ENCODE measurements around the gene SLIT1.

Gene SLIT1

GRCh38 chr10:97003804-97004201, 182.0 kb downstream of the SLIT1 start:
- no peaks in the 10 kb centered on the region for H3K36me3 ChIP-seq (ENCODE audit: control insufficient read depth, insufficient read depth, low read length)
- no peaks in the 10 kb centered on the region for H3K27me3 ChIP-seq (ENCODE audit: control insufficient read depth, insufficient read depth, low read length)
- H3K9me3 ChIP-seq (ENCODE audit: control insufficient read depth, insufficient read depth, low read length) = no peaks in the 10 kb centered on the region
- no CpG with 5 or more reads among the region's 8 CpGs for WGBS (ENCODE audit: insufficient coverage, insufficient read length)
- DNase-seq (ENCODE audit: low read depth, low spot score) = no peak
- H3K27ac ChIP-seq (ENCODE audit: low read length) = no peak overlapping the region
- H3K4me3 ChIP-seq (ENCODE audit: low read length) = no peak overlapping the region
- H3K4me1 ChIP-seq (ENCODE audit: control insufficient read depth, insufficient read depth, low read length) = no peaks in the 10 kb centered on the region; the same call in 1 of the 2 replicates

GRCh38 chr10:97003151-97003803, 182.5 kb downstream of the SLIT1 start:
- Histone ChIP-seq H3K9me3 (ENCODE audit: control insufficient read depth, insufficient read depth, low read length) (no peaks in the 10 kb centered on the region), H3K4me3 (ENCODE audit: low read length) (no peak overlapping the region), H3K4me1 (ENCODE audit: control insufficient read depth, insufficient read depth, low read length) (no peaks in the 10 kb centered on the region; the same call in 1 of the 2 replicates), H3K36me3 (ENCODE audit: control insufficient read depth, insufficient read depth, low read length) (no peaks in the 10 kb centered on the region), H3K27ac (ENCODE audit: low read length) (no peak overlapping the region), H3K27me3 (ENCODE audit: control insufficient read depth, insufficient read depth, low read length) (no peaks in the 10 kb centered on the region)
- no CpG with 5 or more reads among the region's 13 CpGs for WGBS (ENCODE audit: insufficient coverage, insufficient read length)
- no peak for DNase-seq (ENCODE audit: low read depth, low spot score)

GRCh38 chr10:97002670-97003069, 183.1 kb downstream of the SLIT1 start:
- no peaks in the 10 kb centered on the region for H3K27me3 ChIP-seq (ENCODE audit: control insufficient read depth, insufficient read depth, low read length)
- no peak overlapping the region for H3K27ac ChIP-seq (ENCODE audit: low read length)
- H3K4me3 ChIP-seq (ENCODE audit: low read length) = no peak overlapping the region
- no peaks in the 10 kb centered on the region for H3K9me3 ChIP-seq (ENCODE audit: control insufficient read depth, insufficient read depth, low read length)
- no peaks in the 10 kb centered on the region; the same call in 1 of the 2 replicates for H3K4me1 ChIP-seq (ENCODE audit: control insufficient read depth, insufficient read depth, low read length)
- WGBS (ENCODE audit: insufficient coverage, insufficient read length) = no CpG with 5 or more reads among the region's 16 CpGs
- no peaks in the 10 kb centered on the region for H3K36me3 ChIP-seq (ENCODE audit: control insufficient read depth, insufficient read depth, low read length)
- no peak for DNase-seq (ENCODE audit: low read depth, low spot score)

- Histone ChIP-seq H3K27ac (ENCODE audit: low read length) (no peak overlapping the region), H3K27me3 (ENCODE audit: control insufficient read depth, insufficient read depth, low read length) (no peaks in the 10 kb centered on the region), H3K36me3 (ENCODE audit: control insufficient read depth, insufficient read depth, low read length) (no peaks in the 10 kb centered on the region), H3K4me1 (ENCODE audit: control insufficient read depth, insufficient read depth, low read length) (no peaks in the 10 kb centered on the region; the same call in 1 of the 2 replicates), H3K9me3 (ENCODE audit: control insufficient read depth, insufficient read depth, low read length) (no peaks in the 10 kb centered on the region), H3K4me3 (ENCODE audit: low read length) (no peak overlapping the region)
- no CpG with 5 or more reads among the region's 17 CpGs for WGBS (ENCODE audit: insufficient coverage, insufficient read length)
- no peak for DNase-seq (ENCODE audit: low read depth, low spot score)
These were observed 184.4 kb downstream of the SLIT1 start for GRCh38 chr10:97001183-97001991.

GRCh38 chr10:97000487-97001182, 185.1 kb downstream of the SLIT1 start:
- no peak overlapping the region for H3K27ac ChIP-seq (ENCODE audit: low read length)
- H3K9me3 ChIP-seq (ENCODE audit: control insufficient read depth, insufficient read depth, low read length) = no peaks in the 10 kb centered on the region
- no peaks in the 10 kb centered on the region for H3K36me3 ChIP-seq (ENCODE audit: control insufficient read depth, insufficient read depth, low read length)
- no peak overlapping the region for H3K4me3 ChIP-seq (ENCODE audit: low read length)
- DNase-seq (ENCODE audit: low read depth, low spot score) = no peak
- no peaks in the 10 kb centered on the region for H3K27me3 ChIP-seq (ENCODE audit: control insufficient read depth, insufficient read depth, low read length)
- no peaks in the 10 kb centered on the region; the same call in 1 of the 2 replicates for H3K4me1 ChIP-seq (ENCODE audit: control insufficient read depth, insufficient read depth, low read length)
- WGBS (ENCODE audit: insufficient coverage, insufficient read length) = no CpG with 5 or more reads among the region's 25 CpGs

- H3K27ac ChIP-seq (ENCODE audit: low read length) = no peak overlapping the region
- no peak overlapping the region for H3K4me3 ChIP-seq (ENCODE audit: low read length)
- no peaks in the 10 kb centered on the region for H3K27me3 ChIP-seq (ENCODE audit: control insufficient read depth, insufficient read depth, low read length)
- no peak for DNase-seq (ENCODE audit: low read depth, low spot score)
- no peaks in the 10 kb centered on the region for H3K36me3 ChIP-seq (ENCODE audit: control insufficient read depth, insufficient read depth, low read length)
- WGBS (ENCODE audit: insufficient coverage, insufficient read length) = no CpG with 5 or more reads among the region's 4 CpGs
- H3K4me1 ChIP-seq (ENCODE audit: control insufficient read depth, insufficient read depth, low read length) = no peaks in the 10 kb centered on the region; the same call in 1 of the 2 replicates
- H3K9me3 ChIP-seq (ENCODE audit: control insufficient read depth, insufficient read depth, low read length) = no peaks in the 10 kb centered on the region
These were observed 185.8 kb downstream of the SLIT1 start for GRCh38 chr10:96999987-97000386.

- Histone ChIP-seq H3K36me3 (ENCODE audit: control insufficient read depth, insufficient read depth, low read length) (no peaks in the 10 kb centered on the region), H3K27me3 (ENCODE audit: control insufficient read depth, insufficient read depth, low read length) (no peaks in the 10 kb centered on the region), H3K4me3 (ENCODE audit: low read length) (no peak overlapping the region), H3K4me1 (ENCODE audit: control insufficient read depth, insufficient read depth, low read length) (no peaks in the 10 kb centered on the region; the same call in 1 of the 2 replicates), H3K27ac (ENCODE audit: low read length) (no peak overlapping the region), H3K9me3 (ENCODE audit: control insufficient read depth, insufficient read depth, low read length) (no peaks in the 10 kb centered on the region)
- DNase-seq (ENCODE audit: low read depth, low spot score) = no peak
- no CpG with 5 or more reads among the region's 4 CpGs for WGBS (ENCODE audit: insufficient coverage, insufficient read length)
These were observed 186.4 kb downstream of the SLIT1 start for GRCh38 chr10:96999337-96999736.

GRCh38 chr10:96998329-96998888, 187.3 kb downstream of the SLIT1 start:
- no peaks in the 10 kb centered on the region for H3K9me3 ChIP-seq (ENCODE audit: control insufficient read depth, insufficient read depth, low read length)
- DNase-seq (ENCODE audit: low read depth, low spot score) = no peak

GRCh38 chr10:96996275-96996965, 189.3 kb downstream of the SLIT1 start:
- no peaks in the 10 kb centered on the region for H3K4me1 ChIP-seq (ENCODE audit: control insufficient read depth, insufficient read depth, low read length)
- no peaks in the 10 kb centered on the region for H3K36me3 ChIP-seq (ENCODE audit: control insufficient read depth, insufficient read depth, low read length)
- no peak overlapping the region for H3K27ac ChIP-seq (ENCODE audit: low read length)
- 100% methylated on average over 1 of the region's 6 CpGs for WGBS (ENCODE audit: insufficient coverage, insufficient read length)
- no peaks in the 10 kb centered on the region for H3K27me3 ChIP-seq (ENCODE audit: control insufficient read depth, insufficient read depth, low read length)
- H3K9me3 ChIP-seq (ENCODE audit: control insufficient read depth, insufficient read depth, low read length) = no peaks in the 10 kb centered on the region
- no peak overlapping the region for H3K4me3 ChIP-seq (ENCODE audit: low read length)
- no peak for DNase-seq (ENCODE audit: low read depth, low spot score)

More at GRCh38 chr10:96998329-96998888, 187.3 kb downstream of the SLIT1 start:
- no CpG with 5 or more reads among the region's 14 CpGs for WGBS (ENCODE audit: insufficient coverage, insufficient read length)
- Histone ChIP-seq H3K4me3 (ENCODE audit: low read length) (no peak overlapping the region), H3K4me1 (ENCODE audit: control insufficient read depth, insufficient read depth, low read length) (no peaks in the 10 kb centered on the region; the same call in 1 of the 2 replicates), H3K27me3 (ENCODE audit: control insufficient read depth, insufficient read depth, low read length) (no peaks in the 10 kb centered on the region), H3K36me3 (ENCODE audit: control insufficient read depth, insufficient read depth, low read length) (no peaks in the 10 kb centered on the region), H3K27ac (ENCODE audit: low read length) (no peak overlapping the region)

GRCh38 chr10:96995851-96996250, 189.9 kb downstream of the SLIT1 start:
- H3K4me1 ChIP-seq (ENCODE audit: control insufficient read depth, insufficient read depth, low read length) = no peaks in the 10 kb centered on the region
- H3K27me3 ChIP-seq (ENCODE audit: control insufficient read depth, insufficient read depth, low read length) = no peaks in the 10 kb centered on the region
- no peak overlapping the region for H3K4me3 ChIP-seq (ENCODE audit: low read length)
- H3K9me3 ChIP-seq (ENCODE audit: control insufficient read depth, insufficient read depth, low read length) = no peaks in the 10 kb centered on the region
- no peaks in the 10 kb centered on the region for H3K36me3 ChIP-seq (ENCODE audit: control insufficient read depth, insufficient read depth, low read length)
- H3K27ac ChIP-seq (ENCODE audit: low read length) = no peak overlapping the region
- WGBS (ENCODE audit: insufficient coverage, insufficient read length) = no CpG with 5 or more reads among the region's 4 CpGs
- DNase-seq (ENCODE audit: low read depth, low spot score) = no peak
